ENCODE measurements around the gene REV3L. TPM values are rescaled to one million over a fixed set of nuclear protein-coding genes. Genes with fewer than 3 reads are reported as not detected.

The REV3L gene
- polyA plus RNA-seq, 1 of the 3 experiments (the other 2 are of a cell fraction) = 7.3 TPM

DNA sequence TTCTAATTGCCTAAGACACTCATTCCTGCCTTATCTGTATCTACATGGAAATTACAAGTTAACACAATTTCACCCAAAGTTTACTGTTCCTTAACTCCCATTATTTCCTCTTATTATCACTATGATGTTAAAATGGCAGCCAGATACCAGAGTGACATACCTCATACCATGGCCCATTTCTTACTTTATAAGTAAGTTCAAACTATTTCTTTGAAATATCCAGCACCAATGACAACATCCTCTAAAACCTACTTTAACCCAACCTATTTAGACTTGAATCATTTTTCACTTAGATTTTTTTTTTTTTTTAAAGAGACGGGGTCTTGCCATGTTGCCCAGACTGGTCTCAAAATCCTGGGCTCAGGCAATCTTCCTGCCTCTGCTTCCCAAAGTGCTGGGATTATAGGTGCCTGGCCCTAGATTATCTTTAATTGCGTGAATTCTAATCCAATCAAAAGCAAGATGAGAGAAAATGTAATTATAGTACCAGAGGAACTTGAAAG, 10.0 kb downstream of the REV3L start:
- Histone ChIP-seq H3K36me3 (replicated peaks in 1 of 2; ENCODE audit: control insufficient read depth in 1 of 2, insufficient read depth in 2 of 2, low read length in 1 of 2) (peaks cover 2 to 7% of the 10 kb centered on the region in 2 experiments), H3K9ac (no peak overlapping the region), H3K9me2 (no peaks in the 10 kb centered on the region), H2AFZ (ENCODE audit: low read depth) (no peak overlapping the region), H3K79me2 (ENCODE audit: insufficient read depth) (peaks cover 78% of the 10 kb centered on the region), H3K4me2 (no peak overlapping the region), H3K9me3 (no peaks in the 10 kb centered on the region), H3K4me3 (ENCODE audit: low read depth in 2 of 2, low read length in 1 of 2) (no peak overlapping the region), H3K4me1 (ENCODE audit: control insufficient read depth in 1 of 2, insufficient read depth in 2 of 2, low read depth in 1 of 2, low read length in 1 of 2) (peaks cover 8 to 16% of the 10 kb centered on the region in 2 experiments; a peak in 3 of 4 replicates), H3K27me3 (ENCODE audit: insufficient read depth) (no peaks in the 10 kb centered on the region), H3F3A (replicated peaks; ENCODE audit: insufficient read depth) (peaks cover 17% of the 10 kb centered on the region), H3K27ac (ENCODE audit: low read depth in 2 of 2, low read length in 1 of 2) (no peak overlapping the region), H4K20me1 (ENCODE audit: insufficient read depth) (peaks cover 17% of the 10 kb centered on the region)
- POLR2A ChIA-PET = no interaction called here
- no peak for DNase-seq
- CTCF ChIA-PET = interaction anchor here (0.8 kb wide), 1 partner anchor 214 kb away, joined by 3 read pairs; a partner anchor contains a TSS
- 100% methylated on average over 2 of the region's 2 CpGs for WGBS (ENCODE audit: low lambda C conversion rate)
- TF ChIP-seq EP300 (IDR thresholded peaks at IDR 0.05; ENCODE audit: borderline replicate concordance in 1 of 2, low read depth in 1 of 2, low read length in 1 of 2) (no peak), ZBTB33 (IDR thresholded peaks at IDR 0.05; ENCODE audit: borderline replicate concordance, low read depth) (no peak), SIN3A (IDR thresholded peaks at IDR 0.05; ENCODE audit: borderline replicate concordance, low read depth, low read length) (no peak), TCF12 (IDR thresholded peaks at IDR 0.05) (no peak), MXI1 (IDR thresholded peaks at IDR 0.05; ENCODE audit: low read depth, low read length) (no peak), SMC3 (IDR thresholded peaks at IDR 0.05; ENCODE audit: low read depth, low read length) (no peak), YY1 (IDR thresholded peaks at IDR 0.05; ENCODE audit: low read depth) (no peak), JUND (IDR thresholded peaks at IDR 0.05) (no peak), MEF2A (IDR thresholded peaks at IDR 0.05; ENCODE audit: borderline replicate concordance, low read depth) (no peak), TEAD4 (IDR thresholded peaks at IDR 0.05; ENCODE audit: borderline replicate concordance, insufficient read depth) (no peak), FOXJ3 (CRISPR knock-in tag; IDR thresholded peaks at IDR 0.05) (no peak), RCOR1 (IDR thresholded peaks at IDR 0.05; ENCODE audit: low read length) (no peak)
- TF ChIP-seq, protein P1, sequence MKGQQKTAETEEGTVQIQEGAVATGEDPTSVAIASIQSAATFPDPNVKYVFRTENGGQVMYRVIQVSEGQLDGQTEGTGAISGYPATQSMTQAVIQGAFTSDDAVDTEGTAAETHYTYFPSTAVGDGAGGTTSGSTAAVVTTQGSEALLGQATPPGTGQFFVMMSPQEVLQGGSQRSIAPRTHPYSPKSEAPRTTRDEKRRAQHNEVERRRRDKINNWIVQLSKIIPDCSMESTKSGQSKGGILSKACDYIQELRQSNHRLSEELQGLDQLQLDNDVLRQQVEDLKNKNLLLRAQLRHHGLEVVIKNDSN (IDR thresholded peaks at IDR 0.05; ENCODE audit: borderline replicate concordance, low read depth) = no peak

- peaks cover 0 to 11% of the 10 kb centered on the region in 2 experiments; a peak in 3 of 4 replicates for H3K4me1 ChIP-seq (ENCODE audit: control insufficient read depth in 1 of 2, insufficient read depth in 2 of 2, low read depth in 1 of 2, low read length in 1 of 2)
- H3K9me3 ChIP-seq = no peaks in the 10 kb centered on the region
- CTCF ChIA-PET = no interaction called here
- no peak overlapping the region for H3K4me2 ChIP-seq
- no peak overlapping the region for H3K4me3 ChIP-seq (ENCODE audit: low read depth in 2 of 2, low read length in 1 of 2)
- no peak overlapping the region for H2AFZ ChIP-seq (ENCODE audit: low read depth)
- H3K27me3 ChIP-seq (ENCODE audit: insufficient read depth) = no peaks in the 10 kb centered on the region
- H3K9ac ChIP-seq = no peak overlapping the region
- no peaks in the 10 kb centered on the region for H3K9me2 ChIP-seq
- POLR2A ChIA-PET = no interaction called here
- WGBS (ENCODE audit: low lambda C conversion rate) = 93% methylated on average over 1 of the region's 1 CpG
- H3K27ac ChIP-seq (ENCODE audit: low read depth in 2 of 2, low read length in 1 of 2) = no peak overlapping the region
- H3F3A ChIP-seq (replicated peaks; ENCODE audit: insufficient read depth) = peaks cover 16% of the 10 kb centered on the region
- H3K36me3 ChIP-seq (replicated peaks in 1 of 2; ENCODE audit: control insufficient read depth in 1 of 2, insufficient read depth in 2 of 2, low read length in 1 of 2) = peaks cover 2 to 7% of the 10 kb centered on the region in 2 experiments
- TF ChIP-seq USF2 (IDR thresholded peaks at IDR 0.05; ENCODE audit: borderline replicate concordance, low read depth, low read length) (no peak), POLR2AphosphoS5 (IDR thresholded peaks at IDR 0.05; ENCODE audit: low read depth, low read length) (no peak), NRF1 (IDR thresholded peaks at IDR 0.05; ENCODE audit: low read depth, low read length) (no peak), FOXJ3 (CRISPR knock-in tag; IDR thresholded peaks at IDR 0.05) (no peak), ELF1 (IDR thresholded peaks at IDR 0.05) (no peak), CHD2 (IDR thresholded peaks at IDR 0.05; ENCODE audit: low read length, partially characterized antibody) (no peak), RCOR1 (IDR thresholded peaks at IDR 0.05; ENCODE audit: low read length) (no peak), TCF12 (IDR thresholded peaks at IDR 0.05) (no peak), TEAD4 (IDR thresholded peaks at IDR 0.05; ENCODE audit: borderline replicate concordance, insufficient read depth) (no peak), RAD21 (IDR thresholded peaks at IDR 0.05; ENCODE audit: low read length) (no peak), RFX5 (IDR thresholded peaks at IDR 0.05; ENCODE audit: low read length) (no peak), SMC3 (IDR thresholded peaks at IDR 0.05; ENCODE audit: low read depth, low read length) (no peak), JUND (IDR thresholded peaks at IDR 0.05) (no peak)
- TF ChIP-seq, protein P1 (IDR thresholded peaks at IDR 0.05; ENCODE audit: borderline replicate concordance, low read depth) = no peak
- peaks cover 74% of the 10 kb centered on the region for H3K79me2 ChIP-seq (ENCODE audit: insufficient read depth)
- H4K20me1 ChIP-seq (ENCODE audit: insufficient read depth) = peaks cover 8% of the 10 kb centered on the region; the same call in 1 of the 2 replicates
- no peak for DNase-seq
Measured at GRCh38 chr6:111471958-111472357, 11.1 kb downstream of the REV3L start.
